Kidney epithelial cell (primary cell): ENCODE results near the gene FARP1. TPM values are rescaled to one million over a fixed set of nuclear protein-coding genes. Genes with fewer than 3 reads are reported as not detected.
"Not testable (repeated sequence)": the region's sequence is repeated elsewhere in the genome, so short reads cannot be mapped to it uniquely, and the experiment has no call there.

ENCODE experiments used
- DNase-seq: peaks from one replicate; pipeline ENCODE4 v3.0.0-alpha.2; 2010; ENCODE audit warnings: low read depth
- H3K27me3 ChIP-seq: 2 replicates; pipeline ENCODE4 v1.6.0; 2011; ENCODE audit warnings: low read length; ENCODE audit not compliant: control insufficient read depth, insufficient read depth
- H3K36me3 ChIP-seq: 2 replicates; pipeline ENCODE4 v1.5.1; 2011; ENCODE audit warnings: low read length; ENCODE audit not compliant: control insufficient read depth, insufficient read depth
- H3K4me3 ChIP-seq: 2 replicates; pipeline ENCODE4 v1.5.1; 2011; ENCODE audit warnings: low read depth, mild to moderate bottlenecking, control low read depth, low read length
- CTCF ChIP-seq: IDR thresholded peaks from 2 replicates; pipeline ENCODE4 v1.5.1; 2011; ENCODE audit warnings: mild to moderate bottlenecking, moderate library complexity, low read length, control low read depth, inconsistent platforms; ENCODE audit not compliant: insufficient read depth, poor library complexity, severe bottlenecking
- total RNA-seq: library from RNA; depleted of rRNA; stranded (reverse); fragments of >200 nt; gene quantifications from 2 replicates; pipeline ENCODE4 v1.2.3, GENCODE V29; 2015

FARP1 gene
- total RNA-seq, 1 donor from 2014 or later, result 135 TPM

GRCh38 chr13:98411013-98411412 lies 268.1 kb downstream of the FARP1 start:
- H3K36me3 ChIP-seq, result peaks cover 4% of the 10 kb centered on the region
- no peaks in the 10 kb centered on the region for H3K27me3 ChIP-seq
- DNase-seq, result no peak
- no peak for TF ChIP-seq CTCF
- no peak overlapping the region for H3K4me3 ChIP-seq

- Histone ChIP-seq H3K27me3 (no peaks in the 10 kb centered on the region), H3K36me3 (peaks cover 5% of the 10 kb centered on the region), H3K4me3 (no peak overlapping the region)
- no peak for TF ChIP-seq CTCF
- DNase-seq, result no peak
These were observed 268.8 kb downstream of the FARP1 start for GRCh38 chr13:98411617-98412265.

GRCh38 chr13:98413278-98413677 lies 270.4 kb downstream of the FARP1 start:
- not testable (repeated sequence) for H3K36me3 ChIP-seq, DNase-seq, H3K27me3 ChIP-seq, H3K4me3 ChIP-seq

- Histone ChIP-seq H3K4me3 (no peak overlapping the region), H3K36me3 (peaks cover 8% of the 10 kb centered on the region), H3K27me3 (no peaks in the 10 kb centered on the region)
- no peak for DNase-seq
- no peak for TF ChIP-seq CTCF
These were observed 270.9 kb downstream of the FARP1 start for GRCh38 chr13:98413796-98414195.

GRCh38 chr13:98415326-98416070 lies 272.6 kb downstream of the FARP1 start:
- H3K4me3 ChIP-seq, result no peak overlapping the region
- no peak for DNase-seq
- no peak for TF ChIP-seq CTCF
- no peaks in the 10 kb centered on the region for H3K27me3 ChIP-seq
- H3K36me3 ChIP-seq, result peaks cover 8% of the 10 kb centered on the region

- DNase-seq, result peak; percentile 12
- no peak for TF ChIP-seq CTCF
- Histone ChIP-seq H3K4me3 (no peak overlapping the region), H3K36me3 (peaks cover 9% of the 10 kb centered on the region), H3K27me3 (no peaks in the 10 kb centered on the region)
These were observed 273.5 kb downstream of the FARP1 start for GRCh38 chr13:98416408-98416807.
